HEK293T (cell line): ENCODE data around the gene RAMP3.

Experiments used
- CTCF ChIA-PET: fragments of 350-600 bp; formaldehyde crosslinking; extraction: SDS; loops from one replicate; lab custom pipeline; 2021; ENCODE audit warnings: antibody characterized with exemption, inconsistent platforms; lab: Yijun Ruan, JAX
- POLR2A ChIA-PET: fragments of 350-600 bp; formaldehyde crosslinking; extraction: SDS; loops from one replicate; lab custom pipeline; 2020; ENCODE audit warnings: antibody characterized with exemption, inconsistent platforms; lab: Yijun Ruan, JAX
- DNase-seq: peaks from one replicate; pipeline ENCODE4 v3.0.0; 2012; ENCODE audit warnings: mixed read lengths; ENCODE audit errors: extremely low spot score
- ARNT ChIP-seq: fragments of 450-650 bp; IDR thresholded peaks from 2 replicates; pipeline ENCODE4 v1.6.1; 2017; ENCODE audit warnings: mild to moderate bottlenecking
- BHLHE40 ChIP-seq: fragments of 450-650 bp; IDR thresholded peaks from 2 replicates; pipeline ENCODE4 v1.6.1; 2016; ENCODE audit warnings: mild to moderate bottlenecking, moderate library complexity, borderline replicate concordance
- CTBP1 ChIP-seq: fragments of 450-650 bp; IDR thresholded peaks from 2 replicates; pipeline ENCODE4 v1.6.1; 2016; ENCODE audit warnings: borderline replicate concordance
- ELF4 ChIP-seq: fragments of 450-650 bp; IDR thresholded peaks from 2 replicates; pipeline ENCODE4 v1.6.1; 2017; ENCODE audit warnings: antibody characterized with exemption
- FOXA1 ChIP-seq: fragments of 450-650 bp; IDR thresholded peaks from 2 replicates; pipeline ENCODE4 v1.6.1; 2016; ENCODE audit warnings: mild to moderate bottlenecking
- FOXK2 ChIP-seq: fragments of 450-650 bp; IDR thresholded peaks from 2 replicates; pipeline ENCODE4 v1.6.1; 2016; ENCODE audit warnings: mild to moderate bottlenecking
- FOXM1 ChIP-seq: fragments of 450-650 bp; IDR thresholded peaks from 2 replicates; pipeline ENCODE4 v1.6.1; 2017; ENCODE audit warnings: mild to moderate bottlenecking, borderline replicate concordance
- HDGF ChIP-seq: fragments of 450-650 bp; IDR thresholded peaks from 2 replicates; pipeline ENCODE4 v1.6.1; 2017; ENCODE audit warnings: antibody characterized with exemption, borderline replicate concordance
- L3MBTL2 ChIP-seq: fragments of 450-650 bp; conservative IDR thresholded peaks from 2 replicates; pipeline ENCODE4 v1.6.1; 2016; ENCODE audit warnings: mild to moderate bottlenecking
- LEF1 ChIP-seq: fragments of 450-650 bp; IDR thresholded peaks from 2 replicates; pipeline ENCODE4 v1.6.1; 2017; ENCODE audit warnings: mild to moderate bottlenecking, borderline replicate concordance
- NFRKB ChIP-seq: fragments of 450-650 bp; IDR thresholded peaks from 2 replicates; pipeline ENCODE4 v1.6.1; 2016; ENCODE audit warnings: mild to moderate bottlenecking, moderate library complexity
- SP1 ChIP-seq: fragments of 450-650 bp; IDR thresholded peaks from 2 replicates; pipeline ENCODE4 v1.6.1; 2017
- SUZ12 ChIP-seq: fragments of 450-650 bp; IDR thresholded peaks from 2 replicates; pipeline ENCODE4 v1.6.1; 2016; ENCODE audit warnings: mild to moderate bottlenecking
- TARDBP ChIP-seq: fragments of 450-650 bp; IDR thresholded peaks from 2 replicates; pipeline ENCODE4 v1.6.1; 2016
- ZNF384 ChIP-seq: fragments of 450-650 bp; IDR thresholded peaks from 2 replicates; pipeline ENCODE4 v1.6.1; 2016
- TF ChIP-seq, protein P1 (sequence below): fragments of 450-650 bp; IDR thresholded peaks from 2 replicates; pipeline ENCODE4 v1.6.1; 2016

Gene RAMP3

DNA sequence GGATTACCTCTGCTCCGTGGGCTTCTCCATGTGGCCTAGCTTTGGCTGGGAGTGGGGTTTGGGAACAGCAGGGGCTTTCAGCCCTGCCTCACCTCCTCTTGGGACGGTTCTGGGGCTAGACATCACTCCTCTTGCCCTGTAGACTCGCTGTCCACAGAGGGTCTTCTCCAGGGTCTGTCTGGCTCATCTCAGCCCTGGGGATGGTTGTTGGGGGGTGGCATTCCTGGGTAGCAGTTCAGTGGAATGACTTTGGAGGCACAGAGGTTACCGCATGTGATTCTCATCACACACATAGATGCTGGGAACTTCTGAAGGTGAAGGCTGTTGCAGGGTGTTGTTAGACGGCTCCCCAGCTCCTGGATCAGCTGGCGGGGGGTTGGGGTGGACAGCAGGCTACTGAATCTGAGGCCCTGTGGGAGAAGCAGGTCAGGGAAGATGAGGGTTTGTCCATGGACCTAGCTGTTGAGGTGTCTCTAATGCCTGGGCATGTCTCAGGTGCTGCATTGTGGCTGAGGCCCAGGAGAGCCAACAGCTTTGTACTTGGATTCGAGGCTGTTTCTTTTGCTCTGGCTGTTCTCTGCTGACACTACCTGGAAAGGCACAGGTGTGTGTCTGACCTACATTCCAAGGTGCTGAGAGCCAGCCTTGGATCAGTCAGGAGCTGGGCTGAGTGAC lies 23.8 kb downstream of the RAMP3 start:
- no peak for DNase-seq
- POLR2A ChIA-PET, result no interaction called here
- TF ChIP-seq TARDBP, result no peak
- CTCF ChIA-PET, result interaction anchor here (0.5 to 1.3 kb wide), 2 partner anchors 30 to 741 kb away, joined by 3 read pairs; no protein-coding TSS in a partner anchor

DNA sequence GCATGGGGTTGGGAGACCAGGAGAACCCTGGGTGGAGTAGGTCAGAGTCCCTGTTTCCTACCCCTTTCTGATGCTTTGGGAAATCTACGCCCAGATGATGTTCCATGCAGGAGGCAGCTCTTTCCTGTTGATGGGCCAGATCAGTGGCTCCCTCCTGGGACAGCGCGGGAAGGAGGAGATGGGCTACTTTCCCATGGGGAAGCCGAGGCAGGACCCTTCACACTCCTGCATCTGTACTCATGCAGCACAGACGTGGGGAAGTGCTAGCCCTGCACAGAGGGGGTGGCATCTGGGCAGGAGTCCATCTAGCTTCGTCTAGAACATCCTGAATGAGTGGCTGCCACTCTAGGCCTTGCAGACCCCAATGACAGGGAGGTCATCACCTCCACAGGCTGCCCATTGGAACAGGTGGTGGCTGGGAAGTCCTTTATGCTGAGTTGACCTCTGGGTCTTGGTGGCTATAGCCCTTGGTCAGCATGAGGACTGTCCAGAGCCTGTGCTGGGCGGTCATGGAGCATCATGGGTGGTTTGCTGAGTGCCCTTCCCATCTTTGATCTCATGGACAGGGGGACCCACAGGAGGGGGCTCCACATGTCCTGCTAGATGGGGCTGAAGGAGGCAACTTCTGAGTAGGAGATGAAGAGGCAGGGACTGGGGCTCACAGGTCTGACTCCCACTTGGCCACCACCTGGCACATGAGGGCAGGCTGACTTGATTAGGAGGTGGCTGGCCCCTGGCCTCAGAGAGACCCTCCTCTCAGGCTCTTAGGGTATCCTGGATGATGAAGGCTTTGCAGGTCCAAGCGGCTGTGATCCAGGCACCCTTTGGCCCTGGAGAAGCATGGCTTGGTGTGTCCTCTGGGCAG lies 24.6 kb downstream of the RAMP3 start:
- no peak for TF ChIP-seq BHLHE40
- no peak for TF ChIP-seq ELF4
- no peak for TF ChIP-seq CTBP1
- no peak for TF ChIP-seq SUZ12
- no peak for TF ChIP-seq TARDBP
- TF ChIP-seq LEF1, result no peak
- no peak for TF ChIP-seq FOXK2
- no peak for TF ChIP-seq ZNF384
- no peak for TF ChIP-seq SP1
- no peak for TF ChIP-seq NFRKB
- TF ChIP-seq L3MBTL2, result no peak
- TF ChIP-seq FOXM1, result no peak
- TF ChIP-seq, protein P1, sequence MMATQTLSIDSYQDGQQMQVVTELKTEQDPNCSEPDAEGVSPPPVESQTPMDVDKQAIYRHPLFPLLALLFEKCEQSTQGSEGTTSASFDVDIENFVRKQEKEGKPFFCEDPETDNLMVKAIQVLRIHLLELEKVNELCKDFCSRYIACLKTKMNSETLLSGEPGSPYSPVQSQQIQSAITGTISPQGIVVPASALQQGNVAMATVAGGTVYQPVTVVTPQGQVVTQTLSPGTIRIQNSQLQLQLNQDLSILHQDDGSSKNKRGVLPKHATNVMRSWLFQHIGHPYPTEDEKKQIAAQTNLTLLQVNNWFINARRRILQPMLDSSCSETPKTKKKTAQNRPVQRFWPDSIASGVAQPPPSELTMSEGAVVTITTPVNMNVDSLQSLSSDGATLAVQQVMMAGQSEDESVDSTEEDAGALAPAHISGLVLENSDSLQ, result no peak
- no peak for TF ChIP-seq ARNT
- no peak for TF ChIP-seq HDGF
- TF ChIP-seq FOXA1, result no peak
- CTCF ChIA-PET, result interaction anchor here (1.3 kb wide), 1 partner anchor 31 kb away, joined by 3 read pairs; no protein-coding TSS in a partner anchor
- DNase-seq, result no peak
- POLR2A ChIA-PET, result no interaction called here

GRCh38 chr7:45182856-45183710 lies 25.5 kb downstream of the RAMP3 start:
- CTCF ChIA-PET, result no interaction called here
- POLR2A ChIA-PET, result no interaction called here
- TF ChIP-seq SUZ12, result no peak
- no peak for TF ChIP-seq ZNF384
- TF ChIP-seq LEF1, result no peak
- no peak for DNase-seq

GRCh38 chr7:45183711-45184210 lies 26.2 kb downstream of the RAMP3 start:
- CTCF ChIA-PET, result no interaction called here
- no peak for DNase-seq
- POLR2A ChIA-PET, result no interaction called here
- TF ChIP-seq ARNT (no peak), L3MBTL2 (no peak), ELF4 (no peak), LEF1 (no peak), CTBP1 (no peak), SUZ12 (no peak), SP1 (no peak), TARDBP (no peak), FOXK2 (no peak), HDGF (no peak), ZNF384 (no peak), BHLHE40 (no peak), NFRKB (no peak), FOXM1 (no peak), FOXA1 (no peak)
- TF ChIP-seq, protein P1, result no peak

- TF ChIP-seq SUZ12 (no peak), SP1 (no peak)
- DNase-seq, result no peak
- ChIA-PET POLR2A (no interaction called here), CTCF (interaction anchor here (0.6 kb wide), 1 partner anchor 599 kb away, joined by 4 read pairs; no protein-coding TSS in a partner anchor)
These were observed 26.9 kb downstream of the RAMP3 start for GRCh38 chr7:45184326-45185027.
